GM23248 (cell line): ENCODE measurements around the gene KRT37.

Source experiments
- EZH2 ChIP-seq: fragments of 200-600 bp; sonication (generic); IDR thresholded peaks from 2 replicates; pipeline ENCODE4 v1.6.1; 2018; ENCODE audit warnings: antibody characterized with exemption, mild to moderate bottlenecking; ENCODE audit not compliant: insufficient read depth, poor library complexity, severe bottlenecking
- EZH2phosphoT487 ChIP-seq: fragments of 200-600 bp; sonication (generic); IDR thresholded peaks from 2 replicates; pipeline ENCODE4 v1.6.1; 2018; ENCODE audit warnings: antibody characterized with exemption, moderate library complexity, mild to moderate bottlenecking, low read depth; ENCODE audit not compliant: insufficient read depth

- TF ChIP-seq EZH2phosphoT487 (no peak), EZH2 (no peak)
Observed at GRCh38 chr17:41424111-41424635, at the start of gene KRT37.
